HG03571 (cell line): ENCODE data around the gene GDF3.
"Not testable (repeated sequence)": the region's sequence is repeated elsewhere in the genome, so short reads cannot be mapped to it uniquely, and the experiment has no call there.

Experiments used
- ATAC-seq: cut with Tn5 transposase; IDR thresholded peaks from one replicate; pipeline ENCODE4 v1.9.1; 2021; ENCODE audit not compliant: unreplicated experiment

Gene GDF3

GRCh38 chr12:7695566-7696197, at the start of gene GDF3:
TSS of gene GDF3 (minus strand) at chr12:7695775. CDS start at chr12:7695728, 47 bp downstream.
- ATAC-seq = no peak

GRCh38 chr12:7732993-7733392, 37.4 kb upstream of the GDF3 start:
- ATAC-seq = no peak

GRCh38 chr12:7731486-7731885, 35.9 kb upstream of the GDF3 start:
- no peak for ATAC-seq

- not testable (repeated sequence) for ATAC-seq
These were observed 35.4 kb upstream of the GDF3 start for GRCh38 chr12:7730984-7731383.

- no peak for ATAC-seq
These were observed 34.2 kb upstream of the GDF3 start for GRCh38 chr12:7729746-7730145.

- no peak for ATAC-seq
These were observed 28.4 kb upstream of the GDF3 start for GRCh38 chr12:7723926-7724325.

- ATAC-seq = no peak
These were observed 24.6 kb upstream of the GDF3 start for GRCh38 chr12:7719946-7720730.

GRCh38 chr12:7716381-7716780, 20.8 kb upstream of the GDF3 start:
- ATAC-seq = no peak

- ATAC-seq = no peak
These were observed 17.4 kb upstream of the GDF3 start for GRCh38 chr12:7712841-7713442.

GRCh38 chr12:7711133-7711532, 15.6 kb upstream of the GDF3 start, which contains the start of gene DPPA3:
TSS of gene DPPA3 (plus strand) at chr12:7711433. CDS start at chr12:7711571, 138 bp downstream.
- ATAC-seq = no peak

GRCh38 chr12:7709969-7710675, 14.5 kb upstream of the GDF3 start:
- no peak for ATAC-seq

GRCh38 chr12:7705846-7706245, 10.3 kb upstream of the GDF3 start:
- no peak for ATAC-seq

GRCh38 chr12:7695237-7695560, 376 bp downstream of the GDF3 start:
- ATAC-seq = no peak

- no peak for ATAC-seq
These were observed 879 bp downstream of the GDF3 start for GRCh38 chr12:7694556-7695236.

GRCh38 chr12:7693793-7694192, 1.8 kb downstream of the GDF3 start:
- ATAC-seq = no peak

- no peak for ATAC-seq
These were observed 14.0 kb downstream of the GDF3 start for GRCh38 chr12:7681535-7681934.

- no peak for ATAC-seq
These were observed 16.1 kb downstream of the GDF3 start for GRCh38 chr12:7679251-7680045.

GRCh38 chr12:7678744-7679143, 16.8 kb downstream of the GDF3 start:
- ATAC-seq = no peak

GRCh38 chr12:7677432-7677888, 18.1 kb downstream of the GDF3 start:
- ATAC-seq = not testable (repeated sequence)

- ATAC-seq = not testable (repeated sequence)
These were observed 20.1 kb downstream of the GDF3 start for GRCh38 chr12:7675455-7675854.
